MM.1S (cell line): Measurements from ENCODE around the gene HEXIM2.

ENCODE experiments used
- DNase-seq: peaks from one replicate; pipeline ENCODE4 v3.0.0-alpha.2; 2015
- H2AFZ ChIP-seq: fragments of 300-600 bp; sonication (generic); 2 replicates; pipeline ENCODE4 v1.6.0; 2016; ENCODE audit warnings: antibody characterized with exemption, low read length
- H3F3A ChIP-seq: fragments of 300-600 bp; sonication (generic); 2 replicates; pipeline ENCODE4 v1.6.1; 2016; ENCODE audit warnings: mild to moderate bottlenecking, antibody characterized with exemption, low read length, moderate library complexity, mixed read lengths; ENCODE audit not compliant: insufficient read depth
- H3K27ac ChIP-seq: fragments of 300-600 bp; sonication (generic); 2 replicates; pipeline ENCODE4 v1.5.1; 2016; ENCODE audit warnings: mild to moderate bottlenecking, low read length
- H3K27me3 ChIP-seq: fragments of 300-600 bp; sonication (generic); replicated peaks from 2 replicates; pipeline ENCODE4 v1.6.0; 2016; ENCODE audit warnings: low read length; ENCODE audit not compliant: insufficient read depth
- H3K36me3 ChIP-seq: fragments of 300-600 bp; sonication (generic); replicated peaks from 2 replicates; pipeline ENCODE4 v1.6.1; 2016; ENCODE audit warnings: mild to moderate bottlenecking, low read length, mixed read lengths; ENCODE audit not compliant: insufficient read depth
- H3K4me1 ChIP-seq: fragments of 300-600 bp; sonication (generic); 2 replicates; pipeline ENCODE4 v1.6.1; 2016; ENCODE audit warnings: low read length, mixed read lengths
- H3K4me2 ChIP-seq: fragments of 300-600 bp; sonication (generic); 2 replicates; pipeline ENCODE4 v1.6.0; 2016; ENCODE audit warnings: low read depth, low read length
- H3K4me3 ChIP-seq: fragments of 300-600 bp; sonication (generic); 2 replicates; pipeline ENCODE4 v1.5.1; 2016; ENCODE audit warnings: low read length, mixed read lengths
- H3K79me2 ChIP-seq: fragments of 300-600 bp; sonication (generic); 2 replicates; pipeline ENCODE4 v1.6.1; 2016; ENCODE audit warnings: mixed run types, low read length, mixed read lengths
- H3K9ac ChIP-seq: fragments of 300-600 bp; sonication (generic); 2 replicates; pipeline ENCODE4 v1.6.1; 2016; ENCODE audit warnings: low read length, mixed read lengths
- H3K9me2 ChIP-seq: fragments of 300-600 bp; sonication (generic); replicated peaks from 2 replicates; pipeline ENCODE4 v1.6.1; 2016; ENCODE audit warnings: mild to moderate bottlenecking, low read length, mixed read lengths; ENCODE audit not compliant: insufficient read depth
- H3K9me3 ChIP-seq: fragments of 300-600 bp; sonication (generic); replicated peaks from 2 replicates; pipeline ENCODE4 v1.6.1; 2016; ENCODE audit warnings: mild to moderate bottlenecking, low read length, mixed read lengths; ENCODE audit not compliant: insufficient read depth
- H4K20me1 ChIP-seq: fragments of 300-600 bp; sonication (generic); 2 replicates; pipeline ENCODE4 v1.6.1; 2016; ENCODE audit warnings: mild to moderate bottlenecking, low read length, moderate library complexity, mixed read lengths; ENCODE audit not compliant: insufficient read depth
- EZH2 ChIP-seq: fragments of 300-600 bp; sonication (generic); optimal IDR thresholded peaks from 2 replicates; pipeline ENCODE3; 2017; ENCODE audit warnings: low read depth, mild to moderate bottlenecking, antibody characterized with exemption, low read length, mixed read lengths
- EZH2phosphoT487 ChIP-seq: fragments of 300-600 bp; sonication (generic); IDR thresholded peaks from 2 replicates; pipeline ENCODE4 v1.6.1; 2018; ENCODE audit warnings: antibody characterized with exemption, low read length
- TF ChIP-seq, protein P1 (sequence below): fragments of 300-600 bp; sonication (generic); IDR thresholded peaks from 2 replicates; pipeline ENCODE4 v1.5.1; 2016; ENCODE audit warnings: antibody characterized with exemption, low read length, mixed read lengths

HEXIM2 gene

DNA sequence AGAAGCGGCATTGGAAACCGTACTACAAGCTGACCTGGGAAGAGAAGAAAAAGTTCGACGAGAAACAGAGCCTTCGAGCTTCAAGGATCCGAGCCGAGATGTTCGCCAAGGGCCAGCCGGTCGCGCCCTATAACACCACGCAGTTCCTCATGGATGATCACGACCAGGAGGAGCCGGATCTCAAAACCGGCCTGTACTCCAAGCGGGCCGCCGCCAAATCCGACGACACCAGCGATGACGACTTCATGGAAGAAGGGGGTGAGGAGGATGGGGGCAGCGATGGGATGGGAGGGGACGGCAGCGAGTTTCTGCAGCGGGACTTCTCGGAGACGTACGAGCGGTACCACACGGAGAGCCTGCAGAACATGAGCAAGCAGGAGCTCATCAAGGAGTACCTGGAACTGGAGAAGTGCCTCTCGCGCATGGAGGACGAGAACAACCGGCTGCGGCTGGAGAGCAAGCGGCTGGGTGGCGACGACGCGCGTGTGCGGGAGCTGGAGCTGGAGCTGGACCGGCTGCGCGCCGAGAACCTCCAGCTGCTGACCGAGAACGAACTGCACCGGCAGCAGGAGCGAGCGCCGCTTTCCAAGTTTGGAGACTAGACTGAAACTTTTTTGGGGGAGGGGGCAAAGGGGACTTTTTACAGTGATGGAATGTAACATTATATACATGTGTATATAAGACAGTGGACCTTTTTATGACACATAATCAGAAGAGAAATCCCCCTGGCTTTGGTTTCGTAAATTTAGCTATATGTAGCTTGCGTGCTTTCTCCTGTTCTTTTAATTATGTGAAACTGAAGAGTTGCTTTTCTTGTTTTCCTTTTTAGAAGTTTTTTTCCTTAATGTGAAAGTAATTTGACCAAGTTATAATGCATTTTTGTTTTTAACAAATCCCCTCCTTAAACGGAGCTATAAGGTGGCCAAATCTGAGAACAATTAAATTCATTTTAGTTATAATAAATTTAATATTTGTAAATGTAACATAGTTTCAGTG is 11.7 kb upstream of the HEXIM2 start:
- peak overlapping the region; percentile 33; the same call in 1 of the 2 replicates for H2AFZ ChIP-seq
- peaks cover 25% of the 10 kb centered on the region for H3K79me2 ChIP-seq
- DNase-seq: peak; percentile 49

GRCh38 chr17:45150911-45151809 is 10.5 kb upstream of the HEXIM2 start:
- DNase-seq: no peak
- Histone ChIP-seq H3K9ac (no peak overlapping the region), H3K9me3 (no peaks in the 10 kb centered on the region), H3K4me2 (peak overlapping the region; percentile 90), H3K27me3 (no peaks in the 10 kb centered on the region), H3K4me1 (peaks cover 13% of the 10 kb centered on the region), H3K27ac (no peak overlapping the region), H3K4me3 (peak overlapping the region; percentile 83; the same call in 1 of the 2 replicates), H3K79me2 (peaks cover 25% of the 10 kb centered on the region), H3K36me3 (no peaks in the 10 kb centered on the region), H3F3A (peaks cover 40% of the 10 kb centered on the region), H3K9me2 (no peaks in the 10 kb centered on the region), H2AFZ (no peak overlapping the region), H4K20me1 (no peaks in the 10 kb centered on the region; the same call in 1 of the 2 replicates)
- TF ChIP-seq, protein P1, sequence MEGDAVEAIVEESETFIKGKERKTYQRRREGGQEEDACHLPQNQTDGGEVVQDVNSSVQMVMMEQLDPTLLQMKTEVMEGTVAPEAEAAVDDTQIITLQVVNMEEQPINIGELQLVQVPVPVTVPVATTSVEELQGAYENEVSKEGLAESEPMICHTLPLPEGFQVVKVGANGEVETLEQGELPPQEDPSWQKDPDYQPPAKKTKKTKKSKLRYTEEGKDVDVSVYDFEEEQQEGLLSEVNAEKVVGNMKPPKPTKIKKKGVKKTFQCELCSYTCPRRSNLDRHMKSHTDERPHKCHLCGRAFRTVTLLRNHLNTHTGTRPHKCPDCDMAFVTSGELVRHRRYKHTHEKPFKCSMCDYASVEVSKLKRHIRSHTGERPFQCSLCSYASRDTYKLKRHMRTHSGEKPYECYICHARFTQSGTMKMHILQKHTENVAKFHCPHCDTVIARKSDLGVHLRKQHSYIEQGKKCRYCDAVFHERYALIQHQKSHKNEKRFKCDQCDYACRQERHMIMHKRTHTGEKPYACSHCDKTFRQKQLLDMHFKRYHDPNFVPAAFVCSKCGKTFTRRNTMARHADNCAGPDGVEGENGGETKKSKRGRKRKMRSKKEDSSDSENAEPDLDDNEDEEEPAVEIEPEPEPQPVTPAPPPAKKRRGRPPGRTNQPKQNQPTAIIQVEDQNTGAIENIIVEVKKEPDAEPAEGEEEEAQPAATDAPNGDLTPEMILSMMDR: no peak
- TF ChIP-seq EZH2: no peak
- TF ChIP-seq EZH2phosphoT487: no peak

More for the DNA sequence above, 11.7 kb upstream of the HEXIM2 start:
- H3K27me3 ChIP-seq: no peaks in the 10 kb centered on the region
- peaks cover 40% of the 10 kb centered on the region for H3F3A ChIP-seq
- H3K36me3 ChIP-seq: no peaks in the 10 kb centered on the region
- H3K9me3 ChIP-seq: no peaks in the 10 kb centered on the region
- no peaks in the 10 kb centered on the region; the same call in 1 of the 2 replicates for H4K20me1 ChIP-seq
- H3K9me2 ChIP-seq: no peaks in the 10 kb centered on the region
- H3K27ac ChIP-seq: peak overlapping the region; percentile 56; the same call in 1 of the 2 replicates
- peak overlapping the region; percentile 83 for H3K4me3 ChIP-seq
- peak overlapping the region; percentile 66 for H3K9ac ChIP-seq
- TF ChIP-seq, protein P1: no peak
- H3K4me1 ChIP-seq: peaks cover 13% of the 10 kb centered on the region
- peak overlapping the region; percentile 90 for H3K4me2 ChIP-seq

DNA sequence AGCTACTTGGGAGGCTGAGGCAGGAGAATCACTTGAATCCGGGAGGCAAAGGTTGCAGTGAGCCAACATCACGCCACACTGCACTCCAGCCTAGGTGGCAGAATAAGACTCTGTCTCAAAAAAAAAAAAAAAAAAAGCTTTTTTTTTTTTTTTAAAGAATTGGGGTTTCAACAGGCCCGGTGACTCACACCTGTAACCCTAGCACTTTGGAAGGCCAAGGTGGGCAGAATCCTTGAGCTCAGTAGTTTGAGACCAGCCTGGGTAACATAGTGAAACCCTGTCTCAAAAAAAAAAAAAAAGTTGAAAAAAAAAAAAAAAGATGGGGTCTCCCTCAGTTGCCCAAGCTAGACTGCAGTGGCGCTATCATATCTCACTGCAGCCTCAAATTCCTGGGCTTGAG is 6.6 kb upstream of the HEXIM2 start:
- no peaks in the 10 kb centered on the region; the same call in 1 of the 2 replicates for H4K20me1 ChIP-seq
- H3K4me3 ChIP-seq: no peak overlapping the region
- H3K27ac ChIP-seq: no peak overlapping the region
- no peaks in the 10 kb centered on the region for H3K36me3 ChIP-seq
- H3K27me3 ChIP-seq: no peaks in the 10 kb centered on the region
- H2AFZ ChIP-seq: no peak overlapping the region
- no peak overlapping the region for H3K9ac ChIP-seq
- TF ChIP-seq EZH2 (no peak), EZH2phosphoT487 (no peak)
- TF ChIP-seq, protein P1: no peak
- H3F3A ChIP-seq: peaks cover 21% of the 10 kb centered on the region
- no peak overlapping the region for H3K4me2 ChIP-seq
- no peaks in the 10 kb centered on the region for H3K9me3 ChIP-seq
- H3K9me2 ChIP-seq: no peaks in the 10 kb centered on the region
- peaks cover 13% of the 10 kb centered on the region for H3K4me1 ChIP-seq
- DNase-seq: no peak
- peaks cover 31% of the 10 kb centered on the region for H3K79me2 ChIP-seq
